Activated CD4-positive, alpha-beta T cell treated with anti-CD3 and anti-CD28 coated beads for 4 hours (primary cell): ENCODE data around the gene MOV10L1.

Source experiments
- DNase-seq, 2 donors: peaks; one replicate each; pipeline ENCODE4 v3.0.0-alpha.2; 2020

The MOV10L1 gene

DNA sequence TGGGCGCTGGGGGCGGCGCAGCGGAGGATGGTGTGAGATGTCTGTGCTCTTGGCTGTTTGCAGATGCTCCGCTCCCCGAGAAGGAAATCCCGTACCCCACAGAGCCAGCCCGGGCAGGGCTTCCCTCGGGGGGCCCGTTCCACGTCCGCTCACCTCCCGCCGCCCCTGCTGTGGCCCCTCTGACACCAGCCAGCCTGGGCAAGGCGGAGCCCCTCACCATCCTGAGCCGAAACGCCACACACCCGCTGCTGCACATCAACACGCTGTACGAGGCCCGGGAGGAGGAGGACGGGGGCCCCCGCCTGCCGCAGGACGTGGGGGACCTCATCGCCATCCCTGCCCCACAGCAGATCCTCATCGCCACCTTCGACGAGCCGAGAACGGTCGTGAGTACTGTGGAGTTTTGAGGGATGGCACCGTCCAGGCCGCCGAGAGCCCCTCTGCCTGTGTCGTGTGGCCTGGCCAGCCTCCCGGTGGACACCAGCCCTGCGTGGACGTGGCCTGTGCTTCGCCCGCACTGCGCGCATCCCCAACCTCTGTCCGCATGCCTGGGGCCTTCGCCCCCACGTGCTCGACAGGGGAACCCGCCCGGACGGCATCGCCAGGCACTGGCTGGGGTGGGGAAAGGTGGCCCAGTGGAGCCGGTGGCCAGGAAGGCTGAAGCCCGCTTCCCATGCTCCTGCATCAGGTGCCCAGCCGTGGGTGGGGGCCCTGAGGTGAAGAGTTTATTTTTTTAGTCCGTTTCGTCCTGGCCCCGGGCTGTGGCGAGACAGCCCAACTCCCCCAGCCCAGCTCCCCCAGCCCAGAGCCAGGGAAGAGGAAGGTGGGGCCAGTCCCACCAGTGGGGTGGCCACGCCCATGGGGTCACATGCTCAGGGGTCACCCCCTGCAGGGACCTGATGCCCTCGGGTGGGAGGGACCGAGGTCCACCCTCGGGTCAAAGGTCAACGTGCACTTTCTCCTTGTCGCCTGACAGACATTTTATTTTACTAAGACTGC, 89.4 kb downstream of the MOV10L1 start:
- DNase-seq: no peak

- DNase-seq: no peak
These were observed 90.3 kb downstream of the MOV10L1 start for GRCh38 chr22:50179937-50180726.

- no peak for DNase-seq
These were observed 91.1 kb downstream of the MOV10L1 start for GRCh38 chr22:50180727-50181521.

GRCh38 chr22:50182176-50183081, 92.6 kb downstream of the MOV10L1 start:
- no peak for DNase-seq

- no peak for DNase-seq
These were observed 93.5 kb downstream of the MOV10L1 start for GRCh38 chr22:50183141-50183971.

DNA sequence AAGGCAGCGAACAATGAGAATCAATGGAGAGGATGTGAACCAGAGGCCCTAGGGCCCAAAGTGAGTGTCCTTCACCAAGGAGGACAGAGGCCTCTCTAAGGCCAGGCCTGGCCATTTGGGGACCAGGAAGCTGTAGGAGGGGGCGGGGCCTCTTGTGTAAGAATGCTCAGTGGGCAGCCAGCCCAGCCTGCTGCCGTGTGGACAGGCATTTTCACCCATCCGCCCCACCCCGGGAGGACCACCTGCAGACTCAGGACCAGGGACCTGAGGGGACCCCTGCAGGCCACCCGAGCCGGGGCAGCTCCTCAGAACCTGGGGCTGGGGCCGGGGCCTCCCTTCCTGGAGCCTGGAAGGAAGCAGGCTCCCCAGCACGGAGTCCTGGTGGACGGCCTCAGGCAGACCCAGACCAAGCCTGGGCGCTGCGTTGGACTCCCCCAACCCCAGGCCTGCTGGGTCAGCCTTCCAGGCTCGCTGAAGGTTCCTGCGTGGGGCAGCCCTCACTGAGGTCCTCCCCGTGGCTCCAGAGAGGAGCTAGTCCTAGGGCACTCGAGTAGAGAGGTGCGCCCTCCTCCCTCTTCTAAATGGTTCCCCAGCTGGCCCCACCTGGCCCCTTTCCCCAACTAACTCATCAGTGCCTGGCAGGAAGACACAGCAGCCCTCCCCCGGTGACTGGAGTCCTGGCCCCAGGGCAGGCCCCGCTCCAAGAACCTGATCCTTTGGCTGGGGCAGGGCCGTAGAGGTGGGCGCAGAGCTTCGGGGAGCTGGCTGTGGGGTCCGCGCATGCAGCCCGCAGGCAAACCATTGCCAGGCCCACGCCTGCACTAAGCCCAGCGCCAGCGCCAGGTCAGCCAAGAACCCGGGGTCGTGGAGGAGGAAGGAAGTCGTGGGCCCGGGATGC, 94.4 kb downstream of the MOV10L1 start:
- DNase-seq: no peak

DNA sequence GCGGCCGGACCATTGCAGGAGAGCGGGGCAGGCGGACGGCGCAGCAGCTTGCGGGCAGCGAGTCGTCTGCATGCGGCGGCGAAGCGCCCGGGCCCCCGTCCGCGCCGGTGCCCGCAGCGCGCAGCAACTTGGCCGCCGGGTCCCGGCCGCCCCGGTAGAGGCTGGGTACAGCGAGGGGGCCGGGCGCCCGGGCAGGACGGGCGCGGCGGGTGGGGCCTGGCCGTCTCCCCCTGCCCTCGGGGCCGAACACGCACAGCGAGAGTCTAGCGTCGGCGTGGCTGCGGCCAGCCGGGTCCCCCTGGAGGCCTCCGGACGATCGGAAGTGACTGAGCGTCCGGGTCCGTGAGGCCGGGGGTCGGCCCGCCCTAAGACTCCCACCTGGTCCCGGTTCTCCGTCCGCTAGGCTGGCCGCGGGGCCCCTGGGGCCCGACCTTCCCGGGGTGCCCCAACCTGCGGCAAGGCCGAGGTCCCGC, 95.1 kb downstream of the MOV10L1 start:
- DNase-seq: no peak

DNA sequence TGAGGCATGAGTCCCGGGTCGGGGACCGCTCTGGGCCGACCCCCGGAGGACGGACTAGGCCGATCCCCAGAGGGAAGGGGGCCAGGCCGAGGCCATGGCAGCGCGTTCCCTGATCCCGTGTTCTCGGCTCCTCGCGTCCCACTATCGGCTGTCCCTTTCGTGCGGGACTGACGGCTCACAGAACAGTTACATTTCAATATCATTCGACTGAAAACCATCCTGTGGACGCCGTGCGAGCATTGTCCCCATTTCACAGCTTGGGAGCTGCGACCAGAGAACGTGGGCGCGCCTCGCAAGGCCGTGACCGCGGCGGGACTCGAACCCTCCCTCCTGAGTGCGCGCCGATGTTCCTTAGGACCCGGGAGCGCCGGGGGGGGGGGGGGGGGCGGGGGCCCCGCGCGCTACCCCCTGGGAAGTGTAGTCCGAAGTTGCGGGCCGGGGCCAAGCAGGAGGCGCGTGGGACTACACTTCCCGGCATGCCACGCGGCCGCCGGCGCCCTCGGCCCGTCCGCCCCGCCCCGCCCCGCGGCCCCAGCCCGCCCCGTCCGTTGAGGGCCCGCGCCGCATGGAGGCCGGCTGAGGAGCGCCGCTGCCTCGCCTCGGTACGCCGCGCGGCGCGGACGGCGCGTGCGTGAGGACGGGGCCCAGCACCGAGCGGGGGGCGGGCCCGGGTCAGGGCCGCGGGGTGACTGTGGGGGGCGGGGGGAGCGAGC, 95.7 kb downstream of the MOV10L1 start, which contains the start of gene TRABD:
TRABD (plus strand) TSS at position 539 of the 713 bp plus-strand sequence. CDS start 7,148 bp downstream, outside the sequence.
- DNase-seq: peak; percentile 85 to 91

DNA sequence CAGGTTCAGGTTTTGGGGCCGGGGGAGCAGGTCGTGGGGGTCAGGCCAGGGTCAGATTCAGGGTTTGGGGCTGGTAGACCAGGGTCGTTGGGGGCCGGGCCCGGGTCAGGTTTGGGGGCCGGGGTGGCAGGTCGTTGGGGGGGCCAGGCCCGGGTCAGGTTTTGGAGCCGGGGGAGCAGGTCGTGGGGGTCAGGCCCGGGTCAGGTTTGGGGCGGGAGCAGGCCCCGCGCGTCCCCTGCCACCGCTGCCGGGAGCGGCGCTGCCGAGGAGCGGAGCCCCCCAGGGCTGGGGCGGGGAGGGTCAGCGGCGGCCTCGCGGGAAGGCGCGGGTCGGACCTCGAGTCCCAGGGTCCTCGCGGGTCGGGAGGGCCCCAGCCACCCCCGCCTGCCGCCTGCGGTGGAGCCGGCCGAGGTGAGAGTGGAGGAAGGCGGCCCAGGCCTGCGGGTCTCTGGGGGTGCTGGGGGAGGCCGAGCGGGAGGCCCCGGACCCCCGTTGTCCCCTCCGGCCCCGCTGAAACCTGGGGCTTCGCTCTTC, 96.4 kb downstream of the MOV10L1 start:
- DNase-seq: no peak

- no peak for DNase-seq
These were observed 97.1 kb downstream of the MOV10L1 start for GRCh38 chr22:50186761-50187523.

GRCh38 chr22:50188356-50188755, 98.5 kb downstream of the MOV10L1 start:
- no peak for DNase-seq

DNA sequence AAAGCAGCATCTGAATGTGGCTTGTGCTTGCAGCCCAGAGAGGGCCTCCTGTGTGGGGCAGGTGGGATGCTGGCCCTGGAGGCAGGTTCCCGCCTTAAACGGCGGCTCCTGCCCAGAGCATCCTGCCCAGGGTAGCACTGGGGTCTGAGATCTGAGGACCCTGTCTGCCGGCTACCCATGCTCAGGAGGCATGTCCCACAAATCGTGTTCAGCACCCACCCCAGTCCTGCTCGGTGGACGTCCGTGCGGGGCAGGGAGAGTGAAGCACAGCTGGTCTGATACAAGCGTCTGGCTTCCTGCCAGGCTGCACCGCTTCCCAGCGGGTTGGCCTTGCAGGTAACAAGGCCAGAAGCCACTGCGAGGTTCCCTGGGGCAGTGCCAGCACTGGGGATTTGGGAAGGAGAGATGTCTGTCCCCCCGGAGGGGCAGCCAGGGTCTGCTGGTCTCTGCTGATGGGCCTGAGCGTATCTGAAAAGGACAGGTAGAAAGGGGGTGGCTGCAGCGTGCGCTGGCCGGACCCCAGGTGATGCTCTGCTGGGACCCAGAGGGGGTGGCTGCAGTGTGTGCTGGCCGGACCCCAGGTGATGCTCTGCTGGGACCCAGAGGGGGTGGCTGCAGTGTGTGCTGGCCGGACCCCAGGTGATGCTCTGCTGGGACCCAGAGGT, 99.5 kb downstream of the MOV10L1 start:
- no peak for DNase-seq

DNA sequence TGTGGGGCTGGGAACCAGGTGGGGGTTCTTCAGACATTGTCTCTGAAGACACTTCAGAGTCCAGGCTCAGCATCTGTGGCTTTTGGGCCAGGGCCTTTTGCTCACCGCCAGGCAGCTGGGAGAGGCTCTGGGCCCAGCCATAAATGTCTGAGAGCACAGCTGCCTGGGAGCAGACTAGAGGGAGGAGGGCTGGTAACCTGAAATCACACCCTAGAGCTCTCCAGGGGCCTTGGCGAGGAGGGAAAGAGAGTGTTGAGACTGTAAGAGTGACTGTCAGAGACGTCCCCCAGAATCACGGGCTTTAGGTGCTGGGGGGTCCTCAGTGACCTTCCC, 100.0 kb downstream of the MOV10L1 start:
- DNase-seq: no peak

GRCh38 chr22:50190182-50190940, 100.6 kb downstream of the MOV10L1 start:
- peak; percentile 70 to 73 for DNase-seq

DNA sequence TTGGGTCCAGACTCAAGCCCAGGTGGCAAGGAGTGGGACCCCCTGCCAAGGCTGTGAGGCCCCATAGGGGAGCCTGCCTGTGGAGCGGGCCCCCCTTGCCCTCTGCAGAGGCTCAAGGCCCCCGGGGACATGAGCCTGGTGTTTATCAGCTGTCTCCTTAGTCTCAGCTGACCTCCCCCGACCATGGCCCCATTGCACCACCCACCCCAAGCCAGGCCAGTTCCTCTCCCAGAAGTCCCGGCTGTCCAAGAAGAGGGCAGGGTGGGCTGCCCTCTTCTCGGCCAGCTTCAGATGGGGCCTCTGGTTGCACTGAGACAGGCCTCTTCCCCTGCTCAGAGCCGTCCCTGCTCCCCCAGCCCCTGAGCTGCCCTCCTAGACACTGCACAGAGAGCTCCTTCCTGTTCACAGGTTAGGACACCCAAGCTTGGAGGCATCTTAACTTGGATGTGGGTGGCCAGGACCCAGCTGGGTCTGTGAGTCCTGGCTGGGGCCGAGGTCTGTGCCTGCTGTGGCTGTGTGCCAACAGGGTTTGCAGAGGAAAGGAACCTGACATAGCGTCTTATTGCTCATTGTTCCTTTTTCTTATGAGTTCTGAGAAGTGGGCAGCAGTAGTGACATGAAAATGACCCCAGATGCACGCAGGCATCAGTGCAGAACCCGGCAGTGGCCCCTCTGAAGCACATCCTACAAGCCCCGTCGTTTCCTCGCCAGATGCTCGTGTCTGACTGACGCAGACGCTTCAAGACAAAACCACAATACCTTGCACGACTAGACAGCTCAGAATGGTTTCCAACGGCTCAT, 101.3 kb downstream of the MOV10L1 start:
- peak; percentile 62 to 67 for DNase-seq
